Ramos (cell line): Measurements from ENCODE around the gene ESRP2.

Experiments used
- in situ Hi-C: fragments of 300-500 bp; cut with MboI; formaldehyde crosslinking; loops from one replicate; pipeline ENCODE4 v1.14.3; 2022; ENCODE audit warnings: low sequenced_read_pairs; ENCODE audit not compliant: unreplicated experiment

The ESRP2 gene

GRCh38 chr16:68179855-68180254 is 56.1 kb downstream of the ESRP2 start:
- in situ Hi-C loops, result no loop called here

GRCh38 chr16:68179196-68179795 is 56.6 kb downstream of the ESRP2 start:
- in situ Hi-C loops, result no loop called here
